Epithelial cell of proximal tubule (primary cell): Measurements from ENCODE around the gene HYLS1. TPM values are rescaled to one million over a fixed set of nuclear protein-coding genes. Genes with fewer than 3 reads are reported as not detected.

ENCODE experiments used
- DNase-seq: peaks from one replicate; pipeline ENCODE4 v3.0.0-alpha.2; 2011; ENCODE audit warnings: low read depth
- H3K4me3 ChIP-seq: 2 replicates; pipeline ENCODE4 v1.5.1; 2011; ENCODE audit warnings: low read depth, mild to moderate bottlenecking, low read length
- CTCF ChIP-seq: conservative IDR thresholded peaks from 2 replicates; pipeline ENCODE4 v1.5.1; 2012; ENCODE audit warnings: low read depth, mild to moderate bottlenecking, low read length
- total RNA-seq: library from RNA; depleted of rRNA; stranded (reverse); fragments of >200 nt; gene quantifications from 2 replicates; pipeline ENCODE4 v1.2.3, GENCODE V29; 2015

Gene HYLS1
- total RNA-seq, 1 donor from 2014 or later: 9.3 TPM

- no peak for DNase-seq
- TF ChIP-seq CTCF: no peak
- H3K4me3 ChIP-seq: no peak overlapping the region
These were observed 3.1 kb downstream of the HYLS1 start for GRCh38 chr11:125890447-125891100.

- no peak overlapping the region for H3K4me3 ChIP-seq
- DNase-seq: no peak
- no peak for TF ChIP-seq CTCF
These were observed 4.6 kb downstream of the HYLS1 start for GRCh38 chr11:125892071-125892470.

GRCh38 chr11:125892994-125893393 lies 5.5 kb downstream of the HYLS1 start:
- TF ChIP-seq CTCF: no peak
- no peak for DNase-seq
- no peak overlapping the region for H3K4me3 ChIP-seq

- no peak for DNase-seq
- peak overlapping the region; percentile 73 for H3K4me3 ChIP-seq
- TF ChIP-seq CTCF: no peak
These were observed 14.4 kb downstream of the HYLS1 start for GRCh38 chr11:125901872-125902271.

GRCh38 chr11:125902277-125902926 lies 14.9 kb downstream of the HYLS1 start:
- no peak for DNase-seq
- peak overlapping the region; percentile 73 for H3K4me3 ChIP-seq
- TF ChIP-seq CTCF: no peak

- TF ChIP-seq CTCF: no peak
- DNase-seq: peak; percentile 35
- H3K4me3 ChIP-seq: peak within 1 kb of the TSS; percentile 73
These were observed 15.7 kb downstream of the HYLS1 start, which contains the start of gene PUS3 for GRCh38 chr11:125902927-125903710. TSS of gene PUS3 (minus strand) at chr11:125903206. CDS start at chr11:125896284, 6,922 bp downstream.
